Uterus (tissue), 4 donors: ENCODE measurements around the gene ARID3B. TPM values are rescaled to one million over a fixed set of nuclear protein-coding genes. Genes with fewer than 3 reads are reported as not detected.
"Not testable (repeated sequence)": the region's sequence is repeated elsewhere in the genome, so short reads cannot be mapped to it uniquely, and the experiment has no call there.

Experiments
- DNase-seq, 2 donors: peaks; one replicate each; pipeline ENCODE4 v3.0.0-alpha.2; 2019 to 2020
- H3K27ac ChIP-seq, 2 donors: fragments of 200-600 bp; sonication (generic); 1 replicate in 1 of 2; 2 replicates in 1 of 2; pipeline ENCODE4 v1.5.1; 2016 to 2018
- H3K27me3 ChIP-seq, 2 donors: fragments of 200-600 bp; sonication (generic); one replicate each; pipeline ENCODE4 v1.5.1; 2018 to 2019; ENCODE audit warnings: control low read depth in 1 of 2
- H3K36me3 ChIP-seq, 2 donors: fragments of 200-600 bp; sonication (generic); one replicate each; pipeline ENCODE4 v1.5.1; 2019; ENCODE audit warnings: control low read depth in 1 of 2
- H3K4me1 ChIP-seq, 2 donors: fragments of 200-600 bp; sonication (generic); one replicate each; pipeline ENCODE4 v1.5.1; 2018 to 2019; ENCODE audit warnings: control low read depth in 1 of 2
- H3K4me3 ChIP-seq, 2 donors: fragments of 200-600 bp; sonication (generic); 1 replicate in 1 of 2; 2 replicates in 1 of 2; pipeline ENCODE4 v1.5.1; 2018 to 2019; ENCODE audit warnings: mild to moderate bottlenecking in 1 of 2
- H3K9me3 ChIP-seq, 2 donors: fragments of 200-600 bp; sonication (generic); one replicate each; pipeline ENCODE4 v1.5.1; 2019; ENCODE audit warnings: control low read depth in 1 of 2
- CTCF ChIP-seq, 4 experiments: fragments of 200-600 bp in 2 of 4; fragments of 450-650 bp in 2 of 4; sonication (generic) in 2 of 4; IDR thresholded peaks; one replicate each; pipeline ENCODE4 v1.5.1; 2016 to 2019; ENCODE audit warnings: antibody characterized with exemption in 4 of 4, mild to moderate bottlenecking in 2 of 4, moderate library complexity in 1 of 4
- POLR2A ChIP-seq, 2 donors: fragments of 450-650 bp; IDR thresholded peaks; one replicate each; pipeline ENCODE4 v1.6.1; 2016; ENCODE audit warnings: antibody characterized with exemption in 2 of 2, mild to moderate bottlenecking in 1 of 2, moderate library complexity in 1 of 2
- intact Hi-C: fragments of 100-400 bp; cut with DNase I; formaldehyde crosslinking; loops from one replicate; pipeline ENCODE4 v1.15.1; 2023; ENCODE audit warnings: low total_unique reads
- total RNA-seq, 4 donors: library from RNA; depleted of rRNA in 3 of 4; stranded (reverse); fragments of >200 nt in 3 of 4; gene quantifications; one replicate each; pipeline versions ENCODE4 v1.1.0 to v1.2.4, GENCODE V29; 2014 to 2023
- donor health status: DM: yes; HTN: yes; CAD: no.

Gene ARID3B
- total RNA-seq, 4 donors from 2014 or later = 1.5 to 8.8 (median 3.7) TPM

GRCh38 chr15:74530771-74531143, 10.3 kb upstream of the ARID3B start:
- no peak overlapping the region for H3K27ac ChIP-seq
- intact Hi-C loops = no loop called here

GRCh38 chr15:74531144-74531811, 9.7 kb upstream of the ARID3B start:
- H3K4me1 ChIP-seq = no peaks in the 10 kb centered on the region
- no peak overlapping the region for H3K4me3 ChIP-seq
- no peak for DNase-seq
- intact Hi-C loops = no loop called here
- no peaks in the 10 kb centered on the region for H3K36me3 ChIP-seq
- no peak overlapping the region for H3K27ac ChIP-seq
- no peaks in the 10 kb centered on the region for H3K9me3 ChIP-seq
- TF ChIP-seq CTCF (IDR thresholded peaks at IDR 0.05) (no peak), POLR2A (IDR thresholded peaks at IDR 0.05) (no peak)
- H3K27me3 ChIP-seq = no peaks in the 10 kb centered on the region

More at GRCh38 chr15:74530771-74531143, 10.3 kb upstream of the ARID3B start:
- H3K9me3 ChIP-seq = no peaks in the 10 kb centered on the region
- H3K27me3 ChIP-seq = no peaks in the 10 kb centered on the region
- DNase-seq = no peak
- H3K4me3 ChIP-seq = no peak overlapping the region
- TF ChIP-seq POLR2A (IDR thresholded peaks at IDR 0.05) = no peak
- no peak for TF ChIP-seq CTCF (IDR thresholded peaks at IDR 0.05)
- no peaks in the 10 kb centered on the region for H3K4me1 ChIP-seq
- H3K36me3 ChIP-seq = no peaks in the 10 kb centered on the region

GRCh38 chr15:74535388-74536084, 5.5 kb upstream of the ARID3B start:
- Histone ChIP-seq H3K27ac (no peak overlapping the region), H3K9me3 (no peaks in the 10 kb centered on the region), H3K4me3 (no peak overlapping the region), H3K36me3 (no peaks in the 10 kb centered on the region), H3K27me3 (no peaks in the 10 kb centered on the region), H3K4me1 (peaks cover 0 to 9% of the 10 kb centered on the region in 2 donors)
- intact Hi-C loops = no loop called here
- no peak for DNase-seq
- no peak for TF ChIP-seq CTCF (IDR thresholded peaks at IDR 0.05)
- no peak for TF ChIP-seq POLR2A (IDR thresholded peaks at IDR 0.05)

GRCh38 chr15:74537736-74538135, 3.3 kb upstream of the ARID3B start:
- no peaks in the 10 kb centered on the region for H3K9me3 ChIP-seq
- intact Hi-C loops = no loop called here
- no peak overlapping the region for H3K4me3 ChIP-seq
- DNase-seq = no peak
- TF ChIP-seq POLR2A (IDR thresholded peaks at IDR 0.05) (no peak), CTCF (IDR thresholded peaks at IDR 0.05) (no peak)
- H3K27ac ChIP-seq = no peak overlapping the region
- H3K36me3 ChIP-seq = no peaks in the 10 kb centered on the region
- H3K4me1 ChIP-seq = peaks cover 0 to 9% of the 10 kb centered on the region in 2 donors
- H3K27me3 ChIP-seq = no peaks in the 10 kb centered on the region

GRCh38 chr15:74539521-74539920, 1.5 kb upstream of the ARID3B start:
- intact Hi-C loops, H3K27me3 ChIP-seq, DNase-seq, H3K9me3 ChIP-seq, H3K27ac ChIP-seq, H3K4me3 ChIP-seq, H3K36me3 ChIP-seq, H3K4me1 ChIP-seq: not testable (repeated sequence)
